SK-N-MC (cell line): ENCODE data around the gene IGFN1.
"Not testable (repeated sequence)": the region's sequence is repeated elsewhere in the genome, so short reads cannot be mapped to it uniquely, and the experiment has no call there.

Experiments
- DNase-seq: peaks from one replicate; pipeline ENCODE4 v3.0.0-alpha.2; 2011; ENCODE audit warnings: low read depth, low spot score
- H3K27ac ChIP-seq: fragments of 200-600 bp; sonication (generic); 2 replicates; pipeline ENCODE4 v1.5.1; 2016; ENCODE audit warnings: mixed run types
- H3K36me3 ChIP-seq: fragments of 200-600 bp; sonication (generic); 2 replicates; pipeline ENCODE4 v1.6.1; 2017; ENCODE audit warnings: antibody characterized with exemption, low read length, mixed read lengths; ENCODE audit not compliant: insufficient read depth
- H3K4me3 ChIP-seq: fragments of 200-600 bp; sonication (generic); 2 replicates; pipeline ENCODE4 v1.5.1; 2016
- H3K9ac ChIP-seq: fragments of 200-600 bp; sonication (generic); 2 replicates; pipeline ENCODE4 v1.8.0; 2017; ENCODE audit warnings: mixed run types, mixed read lengths; ENCODE audit not compliant: insufficient read length
- H3K9me3 ChIP-seq: fragments of 200-600 bp; sonication (generic); 2 replicates; pipeline ENCODE4 v1.6.1; 2017; ENCODE audit warnings: low read depth, mild to moderate bottlenecking, antibody characterized with exemption, low read length, moderate library complexity, mixed read lengths
- EZH2 ChIP-seq: fragments of 200-600 bp; sonication (generic); IDR thresholded peaks from one replicate; pipeline ENCODE4 v1.6.1; 2017; ENCODE audit warnings: antibody characterized with exemption
- FOXP2 ChIP-seq: optimal IDR thresholded peaks from 2 replicates; pipeline ENCODE3; 2011; ENCODE audit warnings: mild to moderate bottlenecking, moderate library complexity; ENCODE audit not compliant: insufficient read depth; ENCODE audit errors: extremely low read length, control extremely low read depth
- POLR2AphosphoS5 ChIP-seq: IDR thresholded peaks from 2 replicates; pipeline ENCODE4 v1.6.1; 2012; ENCODE audit warnings: mild to moderate bottlenecking, low read depth, low read length, borderline replicate concordance

IGFN1 gene

GRCh38 chr1:201156346-201156745, 34.3 kb upstream of the IGFN1 start:
- Histone ChIP-seq H3K27ac (no peak overlapping the region), H3K36me3 (peaks cover 14% of the 10 kb centered on the region), H3K4me3 (no peak overlapping the region), H3K9ac (no peak overlapping the region), H3K9me3 (no peaks in the 10 kb centered on the region)
- no peak for DNase-seq
- TF ChIP-seq FOXP2 (no peak), EZH2 (no peak), POLR2AphosphoS5 (no peak)

GRCh38 chr1:201156819-201157218, 33.8 kb upstream of the IGFN1 start:
- TF ChIP-seq FOXP2 (no peak), EZH2 (no peak), POLR2AphosphoS5 (no peak)
- DNase-seq: no peak
- Histone ChIP-seq H3K4me3 (no peak overlapping the region), H3K27ac (no peak overlapping the region), H3K9ac (no peak overlapping the region), H3K9me3 (no peaks in the 10 kb centered on the region), H3K36me3 (peaks cover 9% of the 10 kb centered on the region)

GRCh38 chr1:201157949-201158348, 32.7 kb upstream of the IGFN1 start:
- TF ChIP-seq FOXP2: no peak
- no peaks in the 10 kb centered on the region for H3K36me3 ChIP-seq
- H3K27ac ChIP-seq: no peak overlapping the region
- no peak overlapping the region for H3K9ac ChIP-seq
- H3K9me3 ChIP-seq: no peaks in the 10 kb centered on the region
- DNase-seq: no peak
- H3K4me3 ChIP-seq: no peak overlapping the region

- H3K36me3 ChIP-seq, H3K9me3 ChIP-seq, H3K4me3 ChIP-seq, H3K9ac ChIP-seq, H3K27ac ChIP-seq, DNase-seq: not testable (repeated sequence)
Observed at GRCh38 chr1:201163036-201163435, 27.6 kb upstream of the IGFN1 start.

- Histone ChIP-seq H3K9me3 (no peaks in the 10 kb centered on the region), H3K36me3 (no peaks in the 10 kb centered on the region), H3K27ac (no peak overlapping the region), H3K4me3 (no peak overlapping the region), H3K9ac (no peak overlapping the region)
- no peak for TF ChIP-seq POLR2AphosphoS5
- no peak for TF ChIP-seq EZH2
- no peak for TF ChIP-seq FOXP2
- no peak for DNase-seq
Observed at GRCh38 chr1:201163707-201164106, 26.9 kb upstream of the IGFN1 start.

- Histone ChIP-seq H3K36me3 (no peaks in the 10 kb centered on the region), H3K9ac (no peak overlapping the region), H3K9me3 (no peaks in the 10 kb centered on the region), H3K4me3 (no peak overlapping the region), H3K27ac (no peak overlapping the region)
- TF ChIP-seq POLR2AphosphoS5 (no peak), EZH2 (no peak), FOXP2 (no peak)
- DNase-seq: no peak
Observed at GRCh38 chr1:201164645-201165044, 26.0 kb upstream of the IGFN1 start.

- TF ChIP-seq POLR2AphosphoS5 (no peak), EZH2 (no peak), FOXP2 (no peak)
- Histone ChIP-seq H3K4me3 (no peak overlapping the region), H3K9me3 (no peaks in the 10 kb centered on the region), H3K36me3 (no peaks in the 10 kb centered on the region), H3K27ac (no peak overlapping the region), H3K9ac (no peak overlapping the region)
- no peak for DNase-seq
Observed at GRCh38 chr1:201167041-201167991, 23.3 kb upstream of the IGFN1 start.

- no peak for TF ChIP-seq EZH2
- TF ChIP-seq FOXP2: no peak
- TF ChIP-seq POLR2AphosphoS5: no peak
- Histone ChIP-seq H3K36me3 (no peaks in the 10 kb centered on the region), H3K9me3 (no peaks in the 10 kb centered on the region), H3K27ac (no peak overlapping the region), H3K9ac (no peak overlapping the region), H3K4me3 (no peak overlapping the region)
- DNase-seq: no peak
Observed at GRCh38 chr1:201169203-201169602, 21.4 kb upstream of the IGFN1 start.
